ENCODE measurements around the gene RAMP1. TPM values are rescaled to one million over a fixed set of nuclear protein-coding genes. Genes with fewer than 3 reads are reported as not detected.

Gene RAMP1
- polyA plus RNA-seq, 1 donor from 2014 or later, result 25.5 TPM

- Histone ChIP-seq H3K27ac (ENCODE audit: low read length) (no peak overlapping the region), H3F3A (ENCODE audit: insufficient read depth, low read length, poor library complexity, severe bottlenecking) (no peaks in the 10 kb centered on the region), H4K20me1 (ENCODE audit: insufficient read depth) (no peaks in the 10 kb centered on the region), H3K9me2 (ENCODE audit: insufficient read depth, low read length) (no peaks in the 10 kb centered on the region), H3K79me2 (replicated peaks; ENCODE audit: insufficient read depth, low read length) (no peaks in the 10 kb centered on the region), H2AFZ (ENCODE audit: low read depth, low read length) (no peak overlapping the region), H3K4me2 (ENCODE audit: low read length) (no peak overlapping the region), H3K27me3 (ENCODE audit: insufficient read depth, low read depth, low read length) (no peaks in the 10 kb centered on the region), H3K9me3 (ENCODE audit: low read length) (no peaks in the 10 kb centered on the region), H3K36me3 (ENCODE audit: insufficient read depth, low read length) (no peaks in the 10 kb centered on the region), H3K4me3 (ENCODE audit: low read length) (no peak overlapping the region), H3K9ac (ENCODE audit: low read length) (no peak overlapping the region)
- TF ChIP-seq MXI1 (conservative IDR thresholded peaks at IDR 0.05; ENCODE audit: poor library complexity, severe bottlenecking), result no peak
- no peak for TF ChIP-seq SMC3 (conservative IDR thresholded peaks at IDR 0.05; ENCODE audit: poor library complexity)
- TF ChIP-seq TAF1 (IDR thresholded peaks at IDR 0.05; ENCODE audit: low read depth), result no peak
- TF ChIP-seq EP300 (conservative IDR thresholded peaks at IDR 0.05; ENCODE audit: poor library complexity, severe bottlenecking), result no peak
- no peak for TF ChIP-seq EZH2 (IDR thresholded peaks at IDR 0.05; ENCODE audit: borderline replicate concordance, insufficient read depth, low read length, poor library complexity, severe bottlenecking)
- no peak for TF ChIP-seq POLR2AphosphoS5 (IDR thresholded peaks at IDR 0.05)
- TF ChIP-seq RAD21 (conservative IDR thresholded peaks at IDR 0.05), result no peak
- TF ChIP-seq CTCF (IDR thresholded peaks at IDR 0.05; ENCODE audit: poor library complexity, severe bottlenecking), result no peak
- no peak for TF ChIP-seq REST (IDR thresholded peaks at IDR 0.05; ENCODE audit: borderline replicate concordance)
These were observed 40.2 kb upstream of the RAMP1 start for GRCh38 chr2:237819231-237819630.

GRCh38 chr2:237820421-237820820 lies 39.0 kb upstream of the RAMP1 start:
- Histone ChIP-seq H4K20me1 (ENCODE audit: insufficient read depth) (no peaks in the 10 kb centered on the region), H3K27me3 (ENCODE audit: insufficient read depth, low read depth, low read length) (no peaks in the 10 kb centered on the region), H3K9ac (ENCODE audit: low read length) (no peak overlapping the region), H3F3A (ENCODE audit: insufficient read depth, low read length, poor library complexity, severe bottlenecking) (no peaks in the 10 kb centered on the region), H3K36me3 (ENCODE audit: insufficient read depth, low read length) (no peaks in the 10 kb centered on the region), H2AFZ (ENCODE audit: low read depth, low read length) (no peak overlapping the region), H3K9me2 (ENCODE audit: insufficient read depth, low read length) (no peaks in the 10 kb centered on the region), H3K4me3 (ENCODE audit: low read length) (no peak overlapping the region), H3K79me2 (replicated peaks; ENCODE audit: insufficient read depth, low read length) (no peaks in the 10 kb centered on the region), H3K27ac (ENCODE audit: low read length) (no peak overlapping the region), H3K9me3 (ENCODE audit: low read length) (no peaks in the 10 kb centered on the region), H3K4me2 (ENCODE audit: low read length) (no peak overlapping the region)
- TF ChIP-seq MXI1 (conservative IDR thresholded peaks at IDR 0.05; ENCODE audit: poor library complexity, severe bottlenecking) (no peak), POLR2AphosphoS5 (IDR thresholded peaks at IDR 0.05) (no peak), SMC3 (conservative IDR thresholded peaks at IDR 0.05; ENCODE audit: poor library complexity) (no peak), CTCF (IDR thresholded peaks at IDR 0.05; ENCODE audit: poor library complexity, severe bottlenecking) (no peak)
